Gastroesophageal sphincter (tissue), 3 donors: Measurements from ENCODE around the gene SLC8A1.

Experiments used
- CTCF ChIP-seq, 4 experiments: fragments of 200-600 bp in 2 of 4; fragments of 450-650 bp in 2 of 4; sonication (generic) in 1 of 4; IDR thresholded peaks; one replicate each; pipeline ENCODE4 v1.5.1; 2017 to 2019; ENCODE audit warnings: antibody characterized with exemption in 4 of 4, mild to moderate bottlenecking in 2 of 4, moderate library complexity in 2 of 4
- EP300 ChIP-seq: sonication (generic); formaldehyde crosslinking; IDR thresholded peaks from one replicate; pipeline ENCODE4 v1.6.1; 2017; ENCODE audit warnings: antibody characterized with exemption, mild to moderate bottlenecking
- POLR2A ChIP-seq, 2 donors: fragments of 450-650 bp; IDR thresholded peaks; one replicate each; pipeline ENCODE4 v1.6.1; 2017; ENCODE audit warnings: antibody characterized with exemption in 2 of 2, mild to moderate bottlenecking in 2 of 2, moderate library complexity in 1 of 2

GRCh38 chr2:40049781-40050180 lies 402.1 kb downstream of the SLC8A1 start:
- no peak for TF ChIP-seq CTCF (IDR thresholded peaks at IDR 0.05)
- no peak for TF ChIP-seq POLR2A (IDR thresholded peaks at IDR 0.05)
- no peak for TF ChIP-seq EP300
